AG10803 (cell line): ENCODE data around the gene SPI1.

Source experiments
- DNase-seq: peaks from one replicate; pipeline ENCODE4 v3.0.0; 2010; ENCODE audit warnings: low read depth
- H3K4me3 ChIP-seq: 2 replicates; pipeline ENCODE4 v1.5.1; 2011; ENCODE audit warnings: mild to moderate bottlenecking, low read length, control low read depth
- TF ChIP-seq, protein P1 (sequence below): conservative IDR thresholded peaks from 2 replicates; pipeline ENCODE4 v1.5.1; 2011; ENCODE audit warnings: mild to moderate bottlenecking, low read length, control low read depth, inconsistent platforms

The SPI1 gene

DNA sequence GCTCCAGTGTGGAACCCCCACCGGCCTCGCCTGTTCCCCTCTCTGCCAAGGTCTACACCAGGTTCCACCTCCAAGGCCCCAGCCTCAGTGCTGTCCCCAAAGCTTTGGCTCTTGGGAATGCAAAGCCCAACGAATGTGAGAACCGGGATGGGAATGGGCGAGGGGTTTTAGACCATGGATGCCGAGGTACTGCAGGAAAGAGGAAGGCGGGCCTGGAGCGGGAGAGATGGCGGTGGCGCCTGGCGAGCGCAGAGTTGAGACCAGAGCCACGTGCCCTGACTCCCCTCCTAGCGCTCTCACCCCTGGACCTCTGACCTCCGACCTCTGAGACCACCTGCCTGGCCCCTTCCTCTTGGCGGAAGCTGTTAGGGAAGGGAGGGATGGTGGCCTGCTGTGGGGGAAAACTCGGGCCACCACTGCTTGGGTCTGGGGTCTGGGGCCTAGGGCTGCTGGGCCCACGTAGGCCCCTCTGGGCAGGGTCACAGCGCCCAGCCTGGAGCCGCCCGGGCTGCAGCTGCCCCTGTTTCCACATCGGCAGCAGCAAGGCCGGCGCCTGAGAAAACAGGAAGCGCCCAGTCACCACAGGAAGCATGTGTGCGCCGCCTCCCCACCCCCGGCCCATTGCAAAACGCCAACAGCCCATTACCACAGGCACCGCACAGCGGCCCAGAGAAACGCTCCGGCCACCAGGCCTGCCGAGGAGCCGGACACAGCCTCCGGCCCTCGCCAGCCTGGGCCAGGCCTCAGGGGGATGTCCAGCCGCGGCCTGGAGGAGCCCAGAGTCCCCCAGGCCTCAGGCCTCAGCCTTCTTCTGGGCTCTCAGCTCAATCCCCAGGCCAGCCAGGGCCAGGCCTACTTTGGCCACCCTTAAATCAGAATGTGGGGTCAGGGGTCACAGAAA lies 16.2 kb upstream of the SPI1 start:
- TF ChIP-seq, protein P1, sequence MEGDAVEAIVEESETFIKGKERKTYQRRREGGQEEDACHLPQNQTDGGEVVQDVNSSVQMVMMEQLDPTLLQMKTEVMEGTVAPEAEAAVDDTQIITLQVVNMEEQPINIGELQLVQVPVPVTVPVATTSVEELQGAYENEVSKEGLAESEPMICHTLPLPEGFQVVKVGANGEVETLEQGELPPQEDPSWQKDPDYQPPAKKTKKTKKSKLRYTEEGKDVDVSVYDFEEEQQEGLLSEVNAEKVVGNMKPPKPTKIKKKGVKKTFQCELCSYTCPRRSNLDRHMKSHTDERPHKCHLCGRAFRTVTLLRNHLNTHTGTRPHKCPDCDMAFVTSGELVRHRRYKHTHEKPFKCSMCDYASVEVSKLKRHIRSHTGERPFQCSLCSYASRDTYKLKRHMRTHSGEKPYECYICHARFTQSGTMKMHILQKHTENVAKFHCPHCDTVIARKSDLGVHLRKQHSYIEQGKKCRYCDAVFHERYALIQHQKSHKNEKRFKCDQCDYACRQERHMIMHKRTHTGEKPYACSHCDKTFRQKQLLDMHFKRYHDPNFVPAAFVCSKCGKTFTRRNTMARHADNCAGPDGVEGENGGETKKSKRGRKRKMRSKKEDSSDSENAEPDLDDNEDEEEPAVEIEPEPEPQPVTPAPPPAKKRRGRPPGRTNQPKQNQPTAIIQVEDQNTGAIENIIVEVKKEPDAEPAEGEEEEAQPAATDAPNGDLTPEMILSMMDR = no peak
- DNase-seq = no peak
- no peak overlapping the region for H3K4me3 ChIP-seq

DNA sequence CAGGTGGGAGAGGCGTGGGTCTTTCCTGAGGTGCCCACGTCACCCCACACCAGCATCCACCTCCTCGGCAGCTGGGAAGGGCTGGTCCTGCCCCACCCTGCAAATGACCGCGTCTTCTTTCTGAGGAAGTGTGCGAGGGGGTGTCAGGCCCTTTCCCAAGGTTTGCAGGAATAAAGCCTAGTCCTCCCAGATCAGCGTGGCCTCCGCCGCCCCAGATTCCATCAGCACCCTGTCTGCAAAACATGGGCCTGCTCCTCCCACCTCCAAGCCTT lies 15.6 kb upstream of the SPI1 start:
- TF ChIP-seq, protein P1 = no peak
- DNase-seq = no peak
- no peak overlapping the region for H3K4me3 ChIP-seq

DNA sequence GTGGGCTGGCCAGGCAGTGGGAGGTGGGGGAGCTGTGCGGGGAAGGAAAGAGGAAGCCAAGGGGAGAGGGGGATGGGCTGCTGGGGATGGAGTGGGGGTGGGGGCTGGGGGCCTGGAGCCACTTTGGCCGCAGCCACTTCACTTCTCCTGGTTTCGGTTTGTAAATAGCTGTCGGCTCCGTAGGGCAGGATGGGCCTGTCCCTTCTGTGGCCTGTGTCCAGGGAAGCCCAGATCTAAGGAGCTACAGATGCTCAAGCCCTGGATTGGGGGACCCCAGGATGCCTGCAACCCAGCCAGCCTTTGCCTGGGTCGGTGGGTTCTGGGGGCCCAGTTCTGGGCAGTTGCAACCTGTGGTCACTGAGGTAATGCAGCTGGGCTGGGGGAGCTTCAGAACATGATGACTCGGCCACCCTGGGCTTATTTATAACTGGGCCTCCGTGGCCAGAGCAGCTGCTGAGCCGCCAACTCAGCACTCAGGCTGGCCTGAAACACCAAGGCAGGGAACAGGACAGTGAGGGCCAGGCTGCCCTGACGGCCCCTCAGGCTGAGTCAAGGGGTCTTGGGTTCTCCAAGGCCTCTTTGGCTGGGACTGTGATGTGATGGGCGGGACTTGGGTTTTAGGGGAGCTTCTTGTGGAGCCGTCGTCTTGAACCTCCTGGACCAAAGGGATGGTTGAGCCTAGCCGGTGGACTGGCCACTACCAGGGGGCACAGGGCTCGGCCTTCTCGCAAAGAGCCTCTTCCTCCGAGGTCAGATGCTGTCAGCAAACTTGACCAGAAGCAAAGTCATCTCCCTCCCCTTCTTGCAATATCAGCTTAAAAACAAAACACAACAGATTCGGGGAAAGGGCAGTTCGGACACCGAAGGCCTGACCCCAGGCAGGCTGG lies 15.1 kb upstream of the SPI1 start:
- TF ChIP-seq, protein P1 = no peak
- no peak overlapping the region for H3K4me3 ChIP-seq
- peak; percentile 64 for DNase-seq

DNA sequence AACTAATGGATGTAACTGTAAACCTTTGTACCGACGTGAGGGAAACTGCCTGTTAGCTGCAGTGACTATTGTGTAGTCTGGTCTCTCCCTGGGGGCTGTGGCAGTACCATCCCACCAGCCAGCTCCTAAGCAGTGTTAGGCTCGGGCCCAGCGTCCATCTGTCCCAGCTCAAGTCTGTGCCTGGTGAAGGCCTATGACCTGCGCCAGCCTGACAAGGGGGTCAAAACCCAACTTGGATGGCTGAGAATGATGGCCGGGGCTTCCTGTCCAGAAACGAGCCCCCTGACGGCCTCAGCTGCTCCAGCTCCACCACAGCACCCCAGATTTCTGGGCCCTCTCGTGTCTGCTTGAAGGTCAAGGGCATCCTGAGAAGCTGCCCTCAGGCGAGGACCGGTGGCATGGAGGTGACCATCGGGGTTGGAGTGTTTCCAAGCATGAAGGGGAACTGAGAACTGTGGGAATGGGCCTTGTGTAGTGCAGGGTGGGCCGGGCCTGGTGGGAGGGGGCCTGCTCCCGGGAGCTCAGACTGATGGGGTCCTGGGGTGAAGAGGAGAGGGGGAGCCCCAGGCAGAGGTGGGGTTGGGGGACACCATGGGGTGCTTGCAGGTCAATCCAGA lies 14.3 kb upstream of the SPI1 start:
- TF ChIP-seq, protein P1 = no peak
- no peak overlapping the region for H3K4me3 ChIP-seq

DNA sequence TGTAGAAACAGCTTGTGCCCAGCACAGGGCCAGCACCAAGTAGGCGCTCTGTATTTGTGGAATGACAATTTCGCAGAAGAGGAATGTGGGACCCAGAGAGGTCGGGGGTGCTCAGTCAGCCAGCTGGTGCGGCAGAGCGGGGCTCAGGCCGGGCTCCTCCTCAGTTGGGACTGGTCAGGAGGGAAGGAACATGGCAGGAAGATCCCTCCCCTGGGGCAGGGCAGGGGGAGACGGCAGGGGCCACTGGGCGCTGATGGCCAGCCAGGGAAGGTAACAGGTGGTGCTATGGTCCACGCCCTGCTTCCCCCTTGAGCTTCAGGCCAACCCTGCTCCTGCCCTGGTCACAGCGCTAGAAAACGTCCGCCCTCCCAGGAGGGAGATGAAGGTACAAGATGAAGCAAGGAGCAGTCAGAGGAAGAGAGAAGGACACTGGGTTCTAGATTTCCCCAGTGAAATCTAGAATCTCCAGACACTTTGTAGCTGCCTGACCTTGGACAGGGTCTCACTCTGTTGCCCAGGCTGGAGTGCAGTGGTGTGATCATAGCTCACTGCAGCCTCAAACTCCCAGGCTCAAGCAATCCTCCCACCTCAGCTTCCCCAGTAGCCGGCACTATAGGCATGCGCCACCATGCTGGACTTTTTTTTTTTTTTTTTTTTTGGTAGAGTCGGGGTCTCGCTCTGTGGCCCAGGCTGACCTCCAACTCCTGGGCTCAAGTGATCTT lies 13.5 kb upstream of the SPI1 start:
- no peak overlapping the region for H3K4me3 ChIP-seq
- TF ChIP-seq, protein P1 = no peak
- no peak for DNase-seq

More for the DNA sequence above, 14.3 kb upstream of the SPI1 start:
- no peak for DNase-seq

DNA sequence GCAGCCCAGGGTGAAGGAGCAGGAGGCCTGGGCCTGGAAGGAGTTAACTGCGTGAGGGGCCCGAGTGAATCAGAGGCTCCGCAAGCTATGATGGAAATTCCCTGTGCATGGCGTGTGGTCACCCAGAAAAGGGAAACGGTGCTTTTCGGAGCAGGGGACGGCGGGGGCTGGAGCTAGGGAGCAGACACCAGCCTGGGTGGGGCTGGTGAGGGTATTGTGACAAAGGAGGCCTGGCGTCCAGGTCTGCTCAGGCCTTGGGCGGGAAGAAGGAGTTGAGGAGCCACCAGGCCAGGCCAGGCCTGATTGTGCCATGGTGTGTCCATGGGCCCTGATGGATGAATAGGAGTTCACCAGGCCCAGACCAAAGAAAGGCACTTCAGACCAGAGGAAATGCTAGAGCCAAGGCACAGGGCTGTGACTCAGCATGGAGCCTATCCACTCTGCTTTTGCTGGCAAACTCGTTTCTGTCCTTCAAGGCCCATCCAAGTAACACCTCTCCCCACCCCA lies 12.8 kb upstream of the SPI1 start:
- TF ChIP-seq, protein P1 = no peak
- H3K4me3 ChIP-seq = no peak overlapping the region
- DNase-seq = no peak
